Esophagus squamous epithelium (tissue), 4 donors: ENCODE data around the gene SREBF1.

Experiments
- CTCF ChIP-seq, 6 experiments: fragments of 450-650 bp in 4 of 6; fragments of 200-600 bp in 2 of 6; sonication (generic) in 2 of 6; IDR thresholded peaks; one replicate each; pipeline ENCODE4 v1.5.1; 2016 to 2019; ENCODE audit warnings: antibody characterized with exemption in 6 of 6, mild to moderate bottlenecking in 4 of 6, moderate library complexity in 4 of 6
- POLR2A ChIP-seq, 4 donors: fragments of 450-650 bp; IDR thresholded peaks; one replicate each; pipeline ENCODE4 v1.6.1; 2017; ENCODE audit warnings: antibody characterized with exemption in 4 of 4, mild to moderate bottlenecking in 4 of 4, moderate library complexity in 3 of 4

- no peak for TF ChIP-seq POLR2A (IDR thresholded peaks at IDR 0.05)
- no peak for TF ChIP-seq CTCF (IDR thresholded peaks at IDR 0.05)
Observed at GRCh38 chr17:17795296-17795695, 41.5 kb downstream of the SREBF1 start.
